ENCODE results near the gene RFX3. TPM values are rescaled to one million over a fixed set of nuclear protein-coding genes. Genes with fewer than 3 reads are reported as not detected.

RFX3 gene
- total and polyA plus RNA-seq, 2 donors from 2014 or later, result 1.6 to 17.8 TPM

GRCh38 chr9:3244963-3245653 lies 280.7 kb downstream of the RFX3 start:
- H3K36me3 ChIP-seq (ENCODE audit: control insufficient read depth in 2 of 3, insufficient read depth in 3 of 3, low read length in 3 of 3), result peaks cover 0 to 3% (median 0%) of the 10 kb centered on the region in 3 donors
- no peak for FAIRE-seq
- no peak overlapping the region for H3K4me3 ChIP-seq (ENCODE audit: low read length in 3 of 3)
- no peaks in the 10 kb centered on the region for H3K9me3 ChIP-seq (ENCODE audit: control insufficient read depth in 2 of 3, insufficient read depth in 1 of 3, low read length in 3 of 3)
- no peak overlapping the region for H3K9ac ChIP-seq (ENCODE audit: low read length in 3 of 3)
- no peak overlapping the region for H3K27ac ChIP-seq (ENCODE audit: low read depth in 2 of 2, low read length in 2 of 2)
- TF ChIP-seq CTCF (IDR thresholded peaks at IDR 0.05; ENCODE audit: borderline replicate concordance, extremely low read depth, insufficient read depth), result no peak
- no peaks in the 10 kb centered on the region for H3K4me1 ChIP-seq (ENCODE audit: control insufficient read depth in 2 of 3, insufficient read depth in 2 of 3, low read depth in 1 of 3, low read length in 3 of 3)
- H3K27me3 ChIP-seq (ENCODE audit: control insufficient read depth, insufficient read depth, low read length), result no peaks in the 10 kb centered on the region
- intact Hi-C loops (cut with DNase I), result no loop called here
- DNase-seq, result peak in 1 of 5 donors; percentile 3

GRCh38 chr9:3243683-3244082 lies 282.1 kb downstream of the RFX3 start:
- no peak for TF ChIP-seq CTCF (IDR thresholded peaks at IDR 0.05; ENCODE audit: borderline replicate concordance, extremely low read depth, insufficient read depth)
- DNase-seq (no peak), FAIRE-seq (no peak)
- H3K9ac ChIP-seq (ENCODE audit: low read length in 3 of 3), result no peak overlapping the region
- no peaks in the 10 kb centered on the region for H3K27me3 ChIP-seq (ENCODE audit: control insufficient read depth, insufficient read depth, low read length)
- intact Hi-C loops (cut with DNase I), result no loop called here
- H3K9me3 ChIP-seq (ENCODE audit: control insufficient read depth in 2 of 3, insufficient read depth in 1 of 3, low read length in 3 of 3), result no peaks in the 10 kb centered on the region
- H3K36me3 ChIP-seq (ENCODE audit: control insufficient read depth in 2 of 3, insufficient read depth in 3 of 3, low read length in 3 of 3), result peaks cover 0 to 3% (median 0%) of the 10 kb centered on the region in 3 donors
- H3K27ac ChIP-seq (ENCODE audit: low read depth in 2 of 2, low read length in 2 of 2), result no peak overlapping the region
- no peak overlapping the region for H3K4me3 ChIP-seq (ENCODE audit: low read length in 3 of 3)
- no peaks in the 10 kb centered on the region for H3K4me1 ChIP-seq (ENCODE audit: control insufficient read depth in 2 of 3, insufficient read depth in 2 of 3, low read depth in 1 of 3, low read length in 3 of 3)

GRCh38 chr9:3241290-3241689 lies 284.5 kb downstream of the RFX3 start:
- DNase-seq (peak in 1 of 5 donors; percentile 28), FAIRE-seq (no peak)
- no peak overlapping the region for H3K9ac ChIP-seq (ENCODE audit: low read length in 3 of 3)

More at GRCh38 chr9:3241290-3241689, 284.5 kb downstream of the RFX3 start:
- Histone ChIP-seq H3K4me1 (ENCODE audit: control insufficient read depth in 2 of 3, insufficient read depth in 2 of 3, low read depth in 1 of 3, low read length in 3 of 3) (no peaks in the 10 kb centered on the region), H3K36me3 (ENCODE audit: control insufficient read depth in 2 of 3, insufficient read depth in 3 of 3, low read length in 3 of 3) (peaks cover 0 to 1% (median 0%) of the 10 kb centered on the region in 3 donors), H3K27ac (ENCODE audit: low read depth in 2 of 2, low read length in 2 of 2) (no peak overlapping the region), H3K9me3 (ENCODE audit: control insufficient read depth in 2 of 3, insufficient read depth in 1 of 3, low read length in 3 of 3) (no peaks in the 10 kb centered on the region), H3K4me3 (ENCODE audit: low read length in 3 of 3) (no peak overlapping the region), H3K27me3 (ENCODE audit: control insufficient read depth, insufficient read depth, low read length) (no peaks in the 10 kb centered on the region)
- no peak for TF ChIP-seq CTCF (IDR thresholded peaks at IDR 0.05; ENCODE audit: borderline replicate concordance, extremely low read depth, insufficient read depth)
- intact Hi-C loops (cut with DNase I), result no loop called here
